Gastroesophageal sphincter (tissue), 3 donors: ENCODE measurements around the gene PLAC1.

Source experiments
- CTCF ChIP-seq, 4 experiments: fragments of 200-600 bp in 2 of 4; fragments of 450-650 bp in 2 of 4; sonication (generic) in 1 of 4; IDR thresholded peaks; one replicate each; pipeline ENCODE4 v1.5.1; 2017 to 2019; ENCODE audit warnings: antibody characterized with exemption in 4 of 4, mild to moderate bottlenecking in 2 of 4, moderate library complexity in 2 of 4
- EP300 ChIP-seq: sonication (generic); formaldehyde crosslinking; IDR thresholded peaks from one replicate; pipeline ENCODE4 v1.6.1; 2017; ENCODE audit warnings: antibody characterized with exemption, mild to moderate bottlenecking
- POLR2A ChIP-seq, 2 donors: fragments of 450-650 bp; IDR thresholded peaks; one replicate each; pipeline ENCODE4 v1.6.1; 2017; ENCODE audit warnings: antibody characterized with exemption in 2 of 2, mild to moderate bottlenecking in 2 of 2, moderate library complexity in 1 of 2
- POLR2AphosphoS5 ChIP-seq: sonication (generic); formaldehyde crosslinking; IDR thresholded peaks from one replicate; pipeline ENCODE4 v1.6.1; 2017; ENCODE audit warnings: antibody characterized with exemption

GRCh38 chrX:134568285-134569016 lies 89.8 kb downstream of the PLAC1 start:
- TF ChIP-seq CTCF (IDR thresholded peaks at IDR 0.05): no peak
- no peak for TF ChIP-seq EP300
- no peak for TF ChIP-seq POLR2AphosphoS5
- TF ChIP-seq POLR2A (IDR thresholded peaks at IDR 0.05): no peak
